Right cardiac atrium (tissue), 5 donors: ENCODE data around the gene RBM18. TPM values are rescaled to one million over a fixed set of nuclear protein-coding genes. Genes with fewer than 3 reads are reported as not detected.

Experiments used
- ATAC-seq, 2 donors: fragments of 200-7000 bp; cut with Tn5 transposase; one replicate each; pipeline versions ENCODE4 v1.8.0 to v1.9.1; 2020; ENCODE audit warnings: moderate library complexity in 2 of 2, mild to moderate bottlenecking in 1 of 2
- DNase-seq, 3 donors: peaks; one replicate each; pipeline ENCODE4 v3.0.0-alpha.2; 2020
- H3K27ac ChIP-seq: one replicate; pipeline ENCODE4 v1.5.1; 2013; ENCODE audit warnings: mild to moderate bottlenecking, low read length, control low read depth, moderate library complexity
- H3K27me3 ChIP-seq: one replicate; pipeline ENCODE4 v1.6.1; 2013; ENCODE audit not compliant: control insufficient read depth, insufficient read depth
- H3K4me1 ChIP-seq: one replicate; pipeline ENCODE4 v1.6.1; 2013; ENCODE audit warnings: low read length; ENCODE audit not compliant: control insufficient read depth, insufficient read depth
- H3K4me3 ChIP-seq: one replicate; pipeline ENCODE4 v1.5.1; 2013; ENCODE audit warnings: low read length, control low read depth
- H3K9me3 ChIP-seq: one replicate; pipeline ENCODE4 v1.6.1; 2013; ENCODE audit warnings: low read length; ENCODE audit not compliant: control insufficient read depth
- WGBS: extraction: QIAGEN DNeasy Blood & Tissue Kit; methylation state at CpG from one replicate; pipeline ENCODE4 v1.1.7; 2013; 5-methylcytosine and 5-hydroxymethylcytosine counted together
- intact Hi-C, 4 donors: fragments of 100-400 bp; cut with DNase I; formaldehyde crosslinking; loops; one replicate each; pipeline versions ENCODE4 v1.11.0 to v1.14.0; 2022 to 2023
- polyA plus RNA-seq: library from polyadenylated mRNA; stranded (reverse); fragments of 200-250 nt; gene quantifications from one replicate; pipeline ENCODE4 v1.2.3, GENCODE V29; 2013
- total RNA-seq, 4 donors: library from RNA; stranded (reverse); fragmentation: NEBNext Ultra II Directional; extraction: Animal tissue kit (Norgen Biotek cat#: 25700); gene quantifications; one replicate each; pipeline ENCODE4 v1.2.1, GENCODE V29; 2021
- donor health status: healthy with polysubstance abuse.
- donor health status: DM: no; HTN: yes; CAD: no.
- donor health status: DM: no; HTN: no; CAD: no.
- donor health status: DM: no; HTN: yes; CAD: no; lungs with severe emphysema.
- donor health status: DM: yes; HTN: yes; CAD: no.

The RBM18 gene
- total and polyA plus RNA-seq, 5 donors = 13.8 to 36.2 (median 31.4) TPM

DNA sequence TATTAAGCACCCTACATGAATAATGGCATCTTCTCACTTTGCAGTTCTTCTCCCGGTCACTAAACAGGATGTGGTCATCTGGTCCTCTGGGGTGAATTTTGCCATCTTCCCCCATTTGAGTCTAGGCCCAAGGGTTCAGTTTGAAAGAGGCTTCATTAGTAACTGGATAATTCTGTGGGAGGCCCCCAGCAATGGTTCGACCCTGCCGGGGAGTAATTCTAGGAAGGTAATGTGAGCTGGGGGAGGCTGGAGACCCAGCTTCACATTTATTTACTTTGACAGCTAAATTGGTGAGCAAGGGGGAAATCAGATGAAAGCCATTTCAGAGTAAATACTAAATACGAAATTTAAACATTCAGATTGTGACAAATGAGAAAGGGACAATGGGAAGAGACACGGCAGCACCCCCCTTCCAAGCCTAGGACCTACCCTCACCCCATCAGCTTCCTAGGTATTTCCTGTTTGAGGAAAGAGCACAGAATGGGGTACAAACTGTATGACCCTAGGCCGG, 31.8 kb downstream of the RBM18 start:
- intact Hi-C loops = no loop called here
- H3K27me3 ChIP-seq = no peaks in the 10 kb centered on the region

GRCh38 chr9:122229485-122229837, 35.2 kb downstream of the RBM18 start:
- intact Hi-C loops = no loop called here
- DNase-seq (no peak), ATAC-seq (no peak)
- no peak overlapping the region for H3K4me3 ChIP-seq
- H3K27me3 ChIP-seq = no peaks in the 10 kb centered on the region
- no peaks in the 10 kb centered on the region for H3K9me3 ChIP-seq
- WGBS = 40% methylated on average over 4 of the region's 4 CpGs
- no peak overlapping the region for H3K27ac ChIP-seq
- H3K4me1 ChIP-seq = no peaks in the 10 kb centered on the region

More for the DNA sequence above, 31.8 kb downstream of the RBM18 start:
- no peaks in the 10 kb centered on the region for H3K9me3 ChIP-seq
- no peak overlapping the region for H3K4me3 ChIP-seq
- no peak for ATAC-seq
- WGBS = 81% methylated on average over 6 of the region's 6 CpGs
- H3K27ac ChIP-seq = no peak overlapping the region
- H3K4me1 ChIP-seq = no peaks in the 10 kb centered on the region
- DNase-seq = no peak

GRCh38 chr9:122228568-122229484, 35.8 kb downstream of the RBM18 start, which contains the start of gene LHX6:
Gene LHX6 (minus strand): TSS chr9:122228957. CDS start chr9:122228740, 217 bp downstream.
- Histone ChIP-seq H3K4me1 (no peaks in the 10 kb centered on the region), H3K27me3 (no peaks in the 10 kb centered on the region), H3K9me3 (no peaks in the 10 kb centered on the region), H3K27ac (no peak within 1 kb of the TSS), H3K4me3 (peak within 1 kb of the TSS; percentile 36)
- peak in 1 of 2 donors; percentile 65 for ATAC-seq
- peak in 2 of 3 donors; percentile 47 to 70 for DNase-seq
- intact Hi-C loops = no loop called here
- WGBS = 4% methylated on average over 70 of the region's 70 CpGs

DNA sequence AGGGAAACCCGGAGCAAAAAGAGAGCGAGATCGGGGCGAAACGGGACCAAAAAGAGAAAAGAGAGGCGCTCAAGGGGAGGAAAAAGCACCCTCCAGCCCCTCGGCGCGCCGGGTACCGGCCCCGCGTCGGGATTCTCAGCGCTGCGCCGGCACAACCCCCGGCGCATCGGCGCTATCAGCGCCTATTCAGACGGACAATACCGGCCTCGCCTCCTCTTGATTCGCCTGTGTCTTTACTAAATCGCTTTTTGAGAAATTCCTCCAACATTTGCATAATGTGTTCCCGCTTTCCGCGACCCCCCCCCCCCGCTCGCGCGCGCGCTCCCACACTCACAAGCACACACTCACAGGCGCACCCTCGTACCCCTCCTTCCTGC, 36.5 kb downstream of the RBM18 start:
- Histone ChIP-seq H3K4me3 (peak overlapping the region; percentile 36), H3K9me3 (no peaks in the 10 kb centered on the region), H3K27me3 (no peaks in the 10 kb centered on the region), H3K27ac (no peak overlapping the region), H3K4me1 (no peaks in the 10 kb centered on the region)
- WGBS = 1% methylated on average over 38 of the region's 38 CpGs
- intact Hi-C loops = no loop called here
- DNase-seq = no peak
- no peak for ATAC-seq

DNA sequence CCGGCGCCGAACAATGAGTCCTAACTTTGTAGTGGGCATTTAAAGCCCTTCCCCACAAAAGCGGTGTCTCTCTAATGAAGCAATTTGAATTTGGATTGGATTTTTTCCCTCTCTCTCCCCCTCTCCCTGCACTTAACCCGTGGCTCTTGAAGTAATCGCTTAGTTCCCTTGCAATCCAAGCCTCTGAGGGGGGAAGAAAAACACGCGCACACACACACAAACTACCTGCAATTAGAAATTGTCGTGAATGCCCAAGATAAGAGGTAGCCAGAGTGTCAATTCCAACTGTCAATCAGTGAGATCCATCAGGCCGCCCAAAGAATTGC, 37.1 kb downstream of the RBM18 start:
- no peak overlapping the region for H3K27ac ChIP-seq
- ATAC-seq = no peak
- peak overlapping the region; percentile 36 for H3K4me3 ChIP-seq
- WGBS = 8% methylated on average over 10 of the region's 10 CpGs
- no peaks in the 10 kb centered on the region for H3K9me3 ChIP-seq
- DNase-seq = no peak
- H3K27me3 ChIP-seq = no peaks in the 10 kb centered on the region
- intact Hi-C loops = no loop called here
- no peaks in the 10 kb centered on the region for H3K4me1 ChIP-seq

GRCh38 chr9:122226758-122227574, 37.7 kb downstream of the RBM18 start:
- no peak overlapping the region for H3K27ac ChIP-seq
- H3K27me3 ChIP-seq = no peaks in the 10 kb centered on the region
- ATAC-seq (no peak), DNase-seq (no peak)
- no peaks in the 10 kb centered on the region for H3K4me1 ChIP-seq
- intact Hi-C loops = no loop called here
- H3K9me3 ChIP-seq = no peaks in the 10 kb centered on the region
- WGBS = 14% methylated on average over 59 of the region's 59 CpGs
- H3K4me3 ChIP-seq = peak overlapping the region; percentile 36

GRCh38 chr9:122226142-122226757, 38.4 kb downstream of the RBM18 start:
- Histone ChIP-seq H3K27ac (no peak overlapping the region), H3K4me3 (no peak overlapping the region), H3K4me1 (no peaks in the 10 kb centered on the region), H3K27me3 (no peaks in the 10 kb centered on the region), H3K9me3 (no peaks in the 10 kb centered on the region)
- ATAC-seq = no peak
- intact Hi-C loops = no loop called here
- no peak for DNase-seq
- WGBS = 28% methylated on average over 51 of the region's 51 CpGs

DNA sequence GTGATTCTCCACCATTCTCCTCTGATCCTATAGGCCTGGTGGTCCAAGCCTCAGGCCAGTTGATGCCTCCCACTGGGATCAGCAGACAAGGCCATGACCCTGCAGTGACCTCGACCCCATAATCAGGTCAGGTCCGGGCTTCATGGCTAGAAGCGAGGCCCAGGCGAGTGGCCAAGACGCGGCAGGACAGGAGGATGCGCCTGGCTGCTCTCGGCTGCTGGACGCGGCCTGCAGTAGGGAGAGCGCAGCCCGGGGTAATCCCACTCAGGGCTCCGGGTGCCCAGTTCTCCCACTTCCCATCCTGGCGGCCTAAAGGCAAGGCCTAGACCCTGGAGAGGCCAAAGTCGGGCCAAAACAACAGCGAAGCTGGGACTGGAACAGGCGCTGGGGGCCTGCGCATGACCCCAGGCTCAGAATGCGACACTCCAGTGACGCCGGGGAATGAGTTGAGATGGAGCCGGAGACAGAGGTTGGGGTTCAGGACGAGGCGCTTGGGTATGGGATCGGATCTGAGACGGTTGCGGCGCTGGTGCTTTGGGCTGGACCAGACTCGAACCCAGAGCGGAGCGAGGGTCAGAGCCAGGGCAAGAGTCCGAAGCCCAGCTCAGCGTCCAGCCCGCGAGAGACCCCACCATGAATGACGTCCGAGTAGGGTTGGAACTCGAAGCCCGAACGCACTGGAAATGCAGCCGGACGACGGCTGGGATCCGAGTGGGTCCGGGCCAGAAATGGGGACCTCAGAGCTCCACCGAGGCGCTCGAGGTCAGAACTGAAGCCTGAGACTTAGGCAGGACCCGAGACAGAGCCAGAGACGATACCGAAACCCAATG, 39.1 kb downstream of the RBM18 start:
- Histone ChIP-seq H3K4me3 (no peak overlapping the region), H3K9me3 (no peaks in the 10 kb centered on the region), H3K4me1 (no peaks in the 10 kb centered on the region), H3K27me3 (no peaks in the 10 kb centered on the region), H3K27ac (no peak overlapping the region)
- WGBS = 49% methylated on average over 51 of the region's 51 CpGs
- DNase-seq (peak in 1 of 3 donors; percentile 50), ATAC-seq (no peak)
- intact Hi-C loops = no loop called here

DNA sequence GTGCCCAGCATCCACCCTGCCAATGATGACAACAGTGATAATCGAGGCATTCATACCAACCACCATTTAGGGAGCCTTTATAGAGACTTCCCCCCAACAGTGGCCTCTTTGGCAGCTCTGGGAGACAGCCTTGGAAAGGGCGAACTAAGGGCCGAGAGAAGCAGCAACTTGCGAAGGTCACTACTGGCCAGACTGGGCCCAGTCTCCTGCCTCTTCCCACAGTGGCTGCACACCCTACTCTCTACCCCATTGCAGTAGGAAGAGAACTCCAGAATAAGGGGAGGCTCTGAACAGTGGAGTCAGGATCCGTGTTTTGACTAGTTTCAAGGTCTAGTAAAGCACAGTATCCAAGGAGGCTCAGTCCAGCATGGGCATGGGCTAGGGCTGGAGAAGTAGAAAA, 41.2 kb downstream of the RBM18 start:
- Histone ChIP-seq H3K27me3 (no peaks in the 10 kb centered on the region), H3K9me3 (no peaks in the 10 kb centered on the region), H3K4me1 (peaks cover 6% of the 10 kb centered on the region), H3K27ac (no peak overlapping the region), H3K4me3 (no peak overlapping the region)
- intact Hi-C loops = no loop called here
- 80% methylated on average over 5 of the region's 5 CpGs for WGBS
- DNase-seq = no peak
- no peak for ATAC-seq

DNA sequence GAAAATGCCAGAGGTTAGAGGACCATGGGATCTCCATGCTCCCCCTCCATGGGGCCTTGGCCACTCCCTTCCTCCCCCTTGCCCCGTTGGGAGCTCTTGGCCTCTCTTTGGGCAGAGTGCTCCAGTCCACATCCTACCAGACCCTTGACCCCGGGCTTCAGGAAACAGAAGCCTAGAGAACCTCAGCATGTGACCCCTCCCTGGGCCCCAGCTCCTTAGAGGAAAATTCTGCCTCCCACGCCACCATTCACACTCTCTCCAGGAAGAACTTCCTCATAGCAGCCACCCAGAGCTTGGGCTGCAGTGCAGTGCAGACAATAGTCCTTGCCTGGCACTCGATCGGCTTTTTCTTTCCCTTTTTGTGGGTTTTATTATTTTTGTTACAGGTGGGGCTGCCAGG, 41.8 kb downstream of the RBM18 start:
- no peak for DNase-seq
- ATAC-seq = no peak
- no peak overlapping the region for H3K4me3 ChIP-seq
- 32% methylated on average over 5 of the region's 5 CpGs for WGBS
- H3K27me3 ChIP-seq = no peaks in the 10 kb centered on the region
- peaks cover 6% of the 10 kb centered on the region for H3K4me1 ChIP-seq
- intact Hi-C loops = no loop called here
- no peak overlapping the region for H3K27ac ChIP-seq
- H3K9me3 ChIP-seq = no peaks in the 10 kb centered on the region
